GF-D8 (cell line): ENCODE data around the gene CLDN16.
A peak's percentile ranks its signal among the peaks of the same experiment; 100 is the strongest.

Experiments
- DNase-seq: peaks from one replicate; lab custom pipeline; 2025; lab: John Stamatoyannopoulos, UW

Gene CLDN16

GRCh38 chr3:190442240-190442639, 54.3 kb downstream of the CLDN16 start:
- DNase-seq, result no peak

GRCh38 chr3:190443257-190443656, 55.3 kb downstream of the CLDN16 start:
- DNase-seq, result peak; percentile 38

- DNase-seq, result peak; percentile 89
Observed at GRCh38 chr3:190444006-190444405, 56.0 kb downstream of the CLDN16 start.

GRCh38 chr3:190444576-190445145, 56.7 kb downstream of the CLDN16 start:
- no peak for DNase-seq

GRCh38 chr3:190446573-190447279, 58.8 kb downstream of the CLDN16 start:
- peak; percentile 59 for DNase-seq

GRCh38 chr3:190448256-190448655, 60.3 kb downstream of the CLDN16 start:
- DNase-seq, result no peak

GRCh38 chr3:190449801-190450200, 61.8 kb downstream of the CLDN16 start, which contains the start of gene TMEM207:
TSS of gene TMEM207 (minus strand) at chr3:190449901. CDS start at chr3:190449809, 92 bp downstream.
- DNase-seq, result no peak

GRCh38 chr3:190455828-190456227, 67.9 kb downstream of the CLDN16 start:
- no peak for DNase-seq

GRCh38 chr3:190456770-190457169, 68.8 kb downstream of the CLDN16 start:
- DNase-seq, result no peak

GRCh38 chr3:190458040-190458439, 70.1 kb downstream of the CLDN16 start:
- DNase-seq, result no peak
